ENCODE data around the gene ANKRD33B.

DNA sequence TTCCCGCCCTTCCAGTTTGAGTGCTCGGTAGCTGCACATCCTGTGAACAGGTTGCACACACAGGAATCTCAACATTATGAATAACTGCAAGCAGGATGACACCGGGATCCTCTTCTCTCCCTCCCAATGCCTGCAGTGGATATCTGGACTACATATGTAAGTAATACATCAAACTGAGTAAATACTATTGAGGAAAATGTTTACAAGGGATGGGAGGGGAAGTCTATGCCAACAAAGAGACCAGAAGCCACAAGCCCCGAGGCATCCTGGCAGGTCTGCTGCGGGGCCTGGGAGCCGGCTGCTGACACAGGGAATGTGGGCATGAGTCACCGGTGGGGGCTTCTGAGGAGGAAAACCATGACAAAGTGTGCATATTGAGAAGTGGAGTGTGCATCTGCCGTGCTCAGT lies 8.6 kb upstream of the ANKRD33B start:
- TF ChIP-seq POLR2A (IDR thresholded peaks at IDR 0.05) (no peak), POLR2AphosphoS5 (IDR thresholded peaks at IDR 0.05) (no peak)
- TF ChIP-seq, protein P1, sequence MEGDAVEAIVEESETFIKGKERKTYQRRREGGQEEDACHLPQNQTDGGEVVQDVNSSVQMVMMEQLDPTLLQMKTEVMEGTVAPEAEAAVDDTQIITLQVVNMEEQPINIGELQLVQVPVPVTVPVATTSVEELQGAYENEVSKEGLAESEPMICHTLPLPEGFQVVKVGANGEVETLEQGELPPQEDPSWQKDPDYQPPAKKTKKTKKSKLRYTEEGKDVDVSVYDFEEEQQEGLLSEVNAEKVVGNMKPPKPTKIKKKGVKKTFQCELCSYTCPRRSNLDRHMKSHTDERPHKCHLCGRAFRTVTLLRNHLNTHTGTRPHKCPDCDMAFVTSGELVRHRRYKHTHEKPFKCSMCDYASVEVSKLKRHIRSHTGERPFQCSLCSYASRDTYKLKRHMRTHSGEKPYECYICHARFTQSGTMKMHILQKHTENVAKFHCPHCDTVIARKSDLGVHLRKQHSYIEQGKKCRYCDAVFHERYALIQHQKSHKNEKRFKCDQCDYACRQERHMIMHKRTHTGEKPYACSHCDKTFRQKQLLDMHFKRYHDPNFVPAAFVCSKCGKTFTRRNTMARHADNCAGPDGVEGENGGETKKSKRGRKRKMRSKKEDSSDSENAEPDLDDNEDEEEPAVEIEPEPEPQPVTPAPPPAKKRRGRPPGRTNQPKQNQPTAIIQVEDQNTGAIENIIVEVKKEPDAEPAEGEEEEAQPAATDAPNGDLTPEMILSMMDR (IDR thresholded peaks at IDR 0.05), result no peak
